A549 (cell line): ENCODE results near the gene FZD4. TPM values are rescaled to one million over a fixed set of nuclear protein-coding genes. Genes with fewer than 3 reads are reported as not detected.

Experiments
- ATAC-seq, 2 experiments: fragments of 200-7000 bp in 1 of 2; fragments of >200 bp in 1 of 2; cut with Nextera tagmentation in 1 of 2; cut with Tn5 transposase in 1 of 2; 3 replicates each; pipeline versions ENCODE4 v1.8.0 to v1.9.1; 2018 to 2020; ENCODE audit warnings: mild to moderate bottlenecking in 1 of 2, moderate library complexity in 1 of 2
- CTCF ChIA-PET: fragments of 300-600 bp; sonication (Branson Sonifier 250); formaldehyde crosslinking; extraction: SDS; loops from one replicate; lab custom pipeline; 2021; ENCODE audit warnings: antibody characterized with exemption, inconsistent platforms; lab: Yijun Ruan, JAX
- POLR2A ChIA-PET: fragments of 350-600 bp; formaldehyde crosslinking; extraction: SDS; loops from one replicate; lab custom pipeline; 2021; ENCODE audit warnings: antibody characterized with exemption, inconsistent platforms; lab: Yijun Ruan, JAX
- DNase-seq, 2 experiments: peaks; one replicate each; pipeline versions ENCODE4 v3.0.0 to v3.0.0-alpha.2; 2011 to 2016; ENCODE audit warnings: low read depth in 1 of 2, low spot score in 1 of 2
- FAIRE-seq: peaks from 2 replicates; lab custom pipeline; 2011; peaks lifted over from hg19 to GRCh38; lab: Jason Lieb, UNC
- H3K27ac ChIP-seq, 2 experiments: fragments of >200 bp; sonication (Bioruptor Twin); formaldehyde crosslinking; 3 replicates each; pipeline ENCODE4 v1.5.1; 2016 to 2017
- H3K4me1 ChIP-seq: fragments of >200 bp; sonication (Bioruptor Twin); formaldehyde crosslinking; 3 replicates; pipeline ENCODE4 v1.6.1; 2016
- H3K4me2 ChIP-seq: fragments of >200 bp; sonication (Bioruptor Twin); formaldehyde crosslinking; 3 replicates; pipeline ENCODE4 v1.6.1; 2016
- H3K4me3 ChIP-seq: fragments of >200 bp; sonication (Bioruptor Twin); formaldehyde crosslinking; 3 replicates; pipeline ENCODE4 v1.5.1; 2016
- H3K9me3 ChIP-seq: fragments of >200 bp; sonication (Bioruptor Twin); formaldehyde crosslinking; 3 replicates; pipeline ENCODE4 v1.6.1; 2016
- CBX2 ChIP-seq: fragments of 200-600 bp; sonication (generic); IDR thresholded peaks from 2 replicates; pipeline ENCODE4 v1.6.1; 2016; ENCODE audit warnings: low read depth, mild to moderate bottlenecking, borderline replicate concordance
- GATA3 ChIP-seq: IDR thresholded peaks from 2 replicates; pipeline ENCODE4 v1.6.1; 2012; ENCODE audit warnings: borderline replicate concordance
- HOXB5 ChIP-seq: fragments of 250-450 bp; sonication (Bioruptor Pico); IDR thresholded peaks from 2 replicates; pipeline ENCODE4 v1.5.0; 2020; ENCODE audit warnings: mild to moderate bottlenecking, moderate library complexity
- JUN ChIP-seq, 2 experiments: fragments of >200 bp; sonication (Bioruptor Twin); formaldehyde crosslinking; IDR thresholded peaks; 2 replicates in 1 of 2; 3 replicates in 1 of 2; pipeline ENCODE4 v1.6.1; 2016 to 2017
- MAZ ChIP-seq: fragments of 150-350 bp; IDR thresholded peaks from 2 replicates; pipeline ENCODE4 v1.6.1; 2014; ENCODE audit warnings: antibody characterized with exemption, low read depth, low read length, borderline replicate concordance
- MYC ChIP-seq: IDR thresholded peaks from 2 replicates; pipeline ENCODE4 v1.6.1; 2012; ENCODE audit warnings: mild to moderate bottlenecking, inconsistent platforms, low read length, improper control_type of control experiment, borderline replicate concordance
- NFE2L2 ChIP-seq: fragments of 150-350 bp; conservative IDR thresholded peaks from 2 replicates; pipeline ENCODE4 v1.6.1; 2014; ENCODE audit warnings: low read length
- PHF8 ChIP-seq: fragments of 200-600 bp; sonication (generic); IDR thresholded peaks from 2 replicates; pipeline ENCODE4 v1.6.1; 2016; ENCODE audit warnings: low read depth, mild to moderate bottlenecking, antibody characterized with exemption, moderate library complexity, borderline replicate concordance
- RCOR1 ChIP-seq: fragments of 150-350 bp; IDR thresholded peaks from 2 replicates; pipeline ENCODE4 v1.6.1; 2014; ENCODE audit warnings: antibody characterized with exemption, low read length, low read depth
- RNF2 ChIP-seq: fragments of 200-600 bp; sonication (generic); IDR thresholded peaks from 2 replicates; pipeline ENCODE4 v1.6.1; 2016; ENCODE audit warnings: low read depth, mild to moderate bottlenecking, antibody characterized with exemption, moderate library complexity, borderline replicate concordance
- TP53 ChIP-seq: fragments of 250-450 bp; sonication (Bioruptor Pico); IDR thresholded peaks from 2 replicates; pipeline ENCODE4 v1.5.0; 2021; ENCODE audit warnings: mild to moderate bottlenecking, moderate library complexity
- ZC3H11A ChIP-seq: fragments of 450-650 bp; IDR thresholded peaks from 2 replicates; pipeline ENCODE4 v1.6.1; 2014; ENCODE audit warnings: antibody characterized with exemption, mild to moderate bottlenecking
- ZNF302 ChIP-seq: fragments of 250-450 bp; sonication (Bioruptor Pico); IDR thresholded peaks from 2 replicates; pipeline ENCODE4 v1.9.0; 2021; ENCODE audit warnings: inconsistent platforms, mild to moderate bottlenecking, moderate library complexity
- WGBS: methylation state at CpG from one replicate; pipeline ENCODE4 v1.1.6; 2017; ENCODE audit errors: missing lambda C conversion rate; 5-methylcytosine and 5-hydroxymethylcytosine counted together
- polyA plus RNA-seq, 4 experiments: library from polyadenylated mRNA; depleted of rRNA in 3 of 4; stranded (reverse); fragments of >200 nt; fragmentation: RNase III in 1 of 4; extraction: RNeasy Plus Mini Kit Qiagen cat#74134 plus additional on column Dnase treatment in 1 of 4; gene quantifications; 2 replicates in 3 of 4; 3 replicates in 1 of 4; pipeline ENCODE4 v1.2.3, GENCODE V29; 2011 to 2017
- TF ChIP-seq, protein P1 (sequence below): fragments of 200-600 bp; sonication (generic); IDR thresholded peaks from 2 replicates; pipeline ENCODE4 v1.6.1; 2016; ENCODE audit warnings: antibody characterized with exemption, mild to moderate bottlenecking, moderate library complexity
- TF ChIP-seq, protein P2 (sequence below): IDR thresholded peaks from 2 replicates; pipeline ENCODE4 v1.6.1; 2012; ENCODE audit warnings: low read depth, borderline replicate concordance
- TF ChIP-seq, protein P3 (sequence below): fragments of 150-350 bp; IDR thresholded peaks from 2 replicates; pipeline ENCODE4 v1.6.1; 2014; ENCODE audit warnings: low read depth, mild to moderate bottlenecking, low read length
- TF ChIP-seq, protein P4 (sequence below): fragments of 250-450 bp; sonication (Bioruptor Pico); IDR thresholded peaks from 2 replicates; pipeline ENCODE4 v1.5.0; 2021; ENCODE audit warnings: mild to moderate bottlenecking, moderate library complexity, borderline replicate concordance

Gene FZD4
- polyA plus RNA-seq, 2 of the 4 experiments (the other 2 are of a cell fraction), result 0.67 to 0.90 TPM

DNA sequence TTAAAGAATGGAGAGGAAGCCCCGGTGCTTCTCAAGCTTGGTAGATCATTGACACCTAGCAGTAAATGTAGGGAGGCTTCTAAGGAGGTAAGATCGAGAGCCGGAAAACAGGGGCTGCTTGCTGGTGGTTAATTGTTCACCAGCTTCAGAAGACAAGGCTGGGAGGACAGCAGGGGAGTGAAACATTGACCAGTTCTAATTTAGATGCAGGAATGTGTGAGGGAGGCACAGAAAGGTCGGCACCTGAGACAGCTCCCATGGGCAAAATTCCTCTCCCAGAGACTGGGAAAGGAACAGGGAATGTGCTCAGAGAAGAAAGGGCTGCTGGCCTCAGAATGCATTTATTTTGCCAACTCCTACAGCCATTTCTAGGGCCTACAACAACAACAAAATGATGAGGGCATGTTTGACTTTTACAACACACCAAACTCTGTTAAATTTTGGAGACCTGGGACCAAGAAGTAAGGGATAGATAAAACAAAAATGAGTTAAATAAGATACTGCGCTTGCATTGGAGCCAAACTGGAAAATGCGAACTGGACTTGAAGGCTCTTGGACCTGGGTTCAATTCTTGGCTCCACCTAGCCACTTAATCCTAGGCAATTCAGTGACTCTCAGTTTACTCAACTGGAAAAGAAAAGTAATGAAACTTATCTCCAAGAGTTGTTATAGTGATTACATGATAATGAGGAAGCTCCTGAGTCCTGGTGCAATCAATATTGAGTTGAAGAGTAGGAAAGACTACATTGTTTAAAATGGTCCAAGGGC lies 31.0 kb downstream of the FZD4 start (continued):
- TF ChIP-seq, protein P1, sequence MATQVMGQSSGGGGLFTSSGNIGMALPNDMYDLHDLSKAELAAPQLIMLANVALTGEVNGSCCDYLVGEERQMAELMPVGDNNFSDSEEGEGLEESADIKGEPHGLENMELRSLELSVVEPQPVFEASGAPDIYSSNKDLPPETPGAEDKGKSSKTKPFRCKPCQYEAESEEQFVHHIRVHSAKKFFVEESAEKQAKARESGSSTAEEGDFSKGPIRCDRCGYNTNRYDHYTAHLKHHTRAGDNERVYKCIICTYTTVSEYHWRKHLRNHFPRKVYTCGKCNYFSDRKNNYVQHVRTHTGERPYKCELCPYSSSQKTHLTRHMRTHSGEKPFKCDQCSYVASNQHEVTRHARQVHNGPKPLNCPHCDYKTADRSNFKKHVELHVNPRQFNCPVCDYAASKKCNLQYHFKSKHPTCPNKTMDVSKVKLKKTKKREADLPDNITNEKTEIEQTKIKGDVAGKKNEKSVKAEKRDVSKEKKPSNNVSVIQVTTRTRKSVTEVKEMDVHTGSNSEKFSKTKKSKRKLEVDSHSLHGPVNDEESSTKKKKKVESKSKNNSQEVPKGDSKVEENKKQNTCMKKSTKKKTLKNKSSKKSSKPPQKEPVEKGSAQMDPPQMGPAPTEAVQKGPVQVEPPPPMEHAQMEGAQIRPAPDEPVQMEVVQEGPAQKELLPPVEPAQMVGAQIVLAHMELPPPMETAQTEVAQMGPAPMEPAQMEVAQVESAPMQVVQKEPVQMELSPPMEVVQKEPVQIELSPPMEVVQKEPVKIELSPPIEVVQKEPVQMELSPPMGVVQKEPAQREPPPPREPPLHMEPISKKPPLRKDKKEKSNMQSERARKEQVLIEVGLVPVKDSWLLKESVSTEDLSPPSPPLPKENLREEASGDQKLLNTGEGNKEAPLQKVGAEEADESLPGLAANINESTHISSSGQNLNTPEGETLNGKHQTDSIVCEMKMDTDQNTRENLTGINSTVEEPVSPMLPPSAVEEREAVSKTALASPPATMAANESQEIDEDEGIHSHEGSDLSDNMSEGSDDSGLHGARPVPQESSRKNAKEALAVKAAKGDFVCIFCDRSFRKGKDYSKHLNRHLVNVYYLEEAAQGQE, result peak; percentile 75
- TF ChIP-seq ZC3H11A (no peak), TP53 (CRISPR knock-in tag) (no peak)

DNA sequence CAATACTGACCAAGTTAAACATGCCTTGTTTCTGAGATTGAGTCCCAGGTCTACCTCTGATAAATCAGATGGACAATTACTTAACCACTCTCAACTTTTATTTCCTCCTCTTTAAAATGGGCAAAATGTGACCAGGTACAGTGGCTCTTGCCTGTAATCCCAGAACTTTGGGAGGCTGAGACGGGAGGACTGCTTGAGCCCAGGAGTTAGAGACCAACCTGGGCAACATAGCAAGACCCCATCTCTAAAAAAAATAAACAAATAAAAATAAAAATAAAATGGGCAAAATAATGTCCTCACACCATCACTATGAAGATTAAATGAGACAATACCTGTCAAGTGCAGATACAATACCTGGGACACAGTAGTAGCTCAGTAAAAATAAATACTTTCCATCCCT lies 33.0 kb downstream of the FZD4 start:
- FAIRE-seq, result no peak
- Histone ChIP-seq H3K4me2 (no peak overlapping the region), H3K27ac (no peak overlapping the region), H3K4me3 (no peak overlapping the region), H3K4me1 (peaks cover 10% of the 10 kb centered on the region; the same call in 2 of the 3 replicates), H3K9me3 (no peaks in the 10 kb centered on the region)
- WGBS, result 94% methylated on average over 1 of the region's 1 CpG
- ChIA-PET POLR2A (no interaction called here), CTCF (interaction anchor here (1.5 to 13.4 kb wide), 3 partner anchors 54 to 561 kb away, joined by 3 to 208 read pairs (median 4); no protein-coding TSS in a partner anchor)
- TF ChIP-seq GATA3, result no peak
- no peak for TF ChIP-seq RCOR1
- no peak for TF ChIP-seq HOXB5 (CRISPR knock-in tag)
- TF ChIP-seq, protein P2, sequence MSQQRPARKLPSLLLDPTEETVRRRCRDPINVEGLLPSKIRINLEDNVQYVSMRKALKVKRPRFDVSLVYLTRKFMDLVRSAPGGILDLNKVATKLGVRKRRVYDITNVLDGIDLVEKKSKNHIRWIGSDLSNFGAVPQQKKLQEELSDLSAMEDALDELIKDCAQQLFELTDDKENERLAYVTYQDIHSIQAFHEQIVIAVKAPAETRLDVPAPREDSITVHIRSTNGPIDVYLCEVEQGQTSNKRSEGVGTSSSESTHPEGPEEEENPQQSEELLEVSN, result no peak
- TF ChIP-seq JUN (IDR thresholded peaks at IDR 0.05), result no peak
- no peak for TF ChIP-seq RNF2
- TF ChIP-seq CBX2, result no peak
- TF ChIP-seq MYC, result no peak
- no peak for TF ChIP-seq TP53 (CRISPR knock-in tag)
- TF ChIP-seq, protein P1, result no peak
- no peak for TF ChIP-seq MAZ
- TF ChIP-seq, protein P3, sequence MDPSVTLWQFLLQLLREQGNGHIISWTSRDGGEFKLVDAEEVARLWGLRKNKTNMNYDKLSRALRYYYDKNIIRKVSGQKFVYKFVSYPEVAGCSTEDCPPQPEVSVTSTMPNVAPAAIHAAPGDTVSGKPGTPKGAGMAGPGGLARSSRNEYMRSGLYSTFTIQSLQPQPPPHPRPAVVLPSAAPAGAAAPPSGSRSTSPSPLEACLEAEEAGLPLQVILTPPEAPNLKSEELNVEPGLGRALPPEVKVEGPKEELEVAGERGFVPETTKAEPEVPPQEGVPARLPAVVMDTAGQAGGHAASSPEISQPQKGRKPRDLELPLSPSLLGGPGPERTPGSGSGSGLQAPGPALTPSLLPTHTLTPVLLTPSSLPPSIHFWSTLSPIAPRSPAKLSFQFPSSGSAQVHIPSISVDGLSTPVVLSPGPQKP, result no peak
- TF ChIP-seq, protein P4, sequence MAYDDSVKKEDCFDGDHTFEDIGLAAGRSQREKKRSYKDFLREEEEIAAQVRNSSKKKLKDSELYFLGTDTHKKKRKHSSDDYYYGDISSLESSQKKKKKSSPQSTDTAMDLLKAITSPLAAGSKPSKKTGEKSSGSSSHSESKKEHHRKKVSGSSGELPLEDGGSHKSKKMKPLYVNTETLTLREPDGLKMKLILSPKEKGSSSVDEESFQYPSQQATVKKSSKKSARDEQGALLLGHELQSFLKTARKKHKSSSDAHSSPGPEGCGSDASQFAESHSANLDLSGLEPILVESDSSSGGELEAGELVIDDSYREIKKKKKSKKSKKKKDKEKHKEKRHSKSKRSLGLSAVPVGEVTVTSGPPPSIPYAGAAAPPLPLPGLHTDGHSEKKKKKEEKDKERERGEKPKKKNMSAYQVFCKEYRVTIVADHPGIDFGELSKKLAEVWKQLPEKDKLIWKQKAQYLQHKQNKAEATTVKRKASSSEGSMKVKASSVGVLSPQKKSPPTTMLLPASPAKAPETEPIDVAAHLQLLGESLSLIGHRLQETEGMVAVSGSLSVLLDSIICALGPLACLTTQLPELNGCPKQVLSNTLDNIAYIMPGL, result no peak
- TF ChIP-seq PHF8, result no peak
- TF ChIP-seq ZNF302 (CRISPR knock-in tag), result no peak
- TF ChIP-seq NFE2L2, result no peak
- no peak for ATAC-seq
- no peak for DNase-seq
